Mesendoderm (in vitro differentiated cells): Measurements from ENCODE around the gene XRRA1.

ENCODE experiments used
- DNase-seq: peaks from one replicate; pipeline ENCODE4 v3.0.0; 2013
- H2AK5ac ChIP-seq: 2 replicates; pipeline ENCODE4 v1.6.1; 2013; ENCODE audit warnings: low read length, inconsistent platforms
- H2BK120ac ChIP-seq: 2 replicates; pipeline ENCODE4 v1.6.1; 2013; ENCODE audit warnings: low read depth, mild to moderate bottlenecking, low read length, moderate library complexity, mixed read lengths
- H2BK15ac ChIP-seq: replicated peaks from 2 replicates; pipeline ENCODE4 v1.6.1; 2013; ENCODE audit warnings: low read depth, mild to moderate bottlenecking, moderate library complexity
- H2BK5ac ChIP-seq: 2 replicates; pipeline ENCODE4 v1.6.1; 2013; ENCODE audit warnings: low read length, inconsistent platforms
- H3K18ac ChIP-seq: 2 replicates; pipeline ENCODE4 v1.6.1; 2013; ENCODE audit warnings: mild to moderate bottlenecking, low read length, mixed read lengths
- H3K23ac ChIP-seq: one replicate; pipeline ENCODE4 v1.6.1; 2013; ENCODE audit warnings: low read length
- H3K27ac ChIP-seq: 2 replicates; pipeline ENCODE4 v1.5.1; 2013; ENCODE audit warnings: low read depth, mild to moderate bottlenecking, inconsistent platforms, low read length, moderate library complexity
- H3K27me3 ChIP-seq: 2 replicates; pipeline ENCODE4 v1.6.1; 2013; ENCODE audit warnings: low read length, control low read depth, mild to moderate bottlenecking, inconsistent platforms; ENCODE audit not compliant: insufficient read depth, poor library complexity
- H3K36me3 ChIP-seq: 2 replicates; pipeline ENCODE4 v1.6.1; 2013; ENCODE audit warnings: low read length, inconsistent platforms; ENCODE audit not compliant: control insufficient read depth, insufficient read depth
- H3K4ac ChIP-seq: one replicate; pipeline ENCODE4 v1.6.1; 2013; ENCODE audit warnings: low read depth, mild to moderate bottlenecking, low read length, moderate library complexity
- H3K4me1 ChIP-seq: 2 replicates; pipeline ENCODE4 v1.6.1; 2013; ENCODE audit warnings: low read depth, low read length, inconsistent platforms; ENCODE audit not compliant: control insufficient read depth
- H3K4me2 ChIP-seq: 2 replicates; pipeline ENCODE4 v1.6.1; 2013; ENCODE audit warnings: low read length
- H3K4me3 ChIP-seq: 2 replicates; pipeline ENCODE4 v1.5.1; 2013; ENCODE audit warnings: mild to moderate bottlenecking, low read length
- H3K56ac ChIP-seq: one replicate; pipeline ENCODE4 v1.6.1; 2013; ENCODE audit warnings: low read length
- H3K79me1 ChIP-seq: 2 replicates; pipeline ENCODE4 v1.6.1; 2013; ENCODE audit warnings: low read length, inconsistent platforms
- H3K79me2 ChIP-seq: 2 replicates; pipeline ENCODE4 v1.6.1; 2013; ENCODE audit warnings: mild to moderate bottlenecking, low read length; ENCODE audit not compliant: control insufficient read depth, insufficient read depth
- H3K9ac ChIP-seq: 2 replicates; pipeline ENCODE4 v1.6.1; 2013; ENCODE audit warnings: low read length, inconsistent platforms
- H4K5ac ChIP-seq: one replicate; pipeline ENCODE4 v1.6.1; 2013; ENCODE audit warnings: low read length
- H4K8ac ChIP-seq: one replicate; pipeline ENCODE4 v1.6.1; 2013; ENCODE audit warnings: low read depth, mild to moderate bottlenecking, control low read depth, low read length, moderate library complexity
- WGBS: extraction: QIAGEN DNeasy Blood & Tissue Kit; methylation state at CpG from one replicate; pipeline ENCODE4 v1.1.7; 2013; ENCODE audit warnings: low lambda C conversion rate, missing lambda C conversion rate; ENCODE audit not compliant: insufficient coverage; ENCODE audit errors: extremely low coverage; 5-methylcytosine and 5-hydroxymethylcytosine counted together

Gene XRRA1

GRCh38 chr11:74909812-74910211 is 39.1 kb downstream of the XRRA1 start:
- Histone ChIP-seq H4K8ac (no peak overlapping the region), H3K18ac (no peak overlapping the region), H3K4me2 (no peak overlapping the region), H2AK5ac (no peak overlapping the region), H3K79me1 (no peaks in the 10 kb centered on the region), H3K4ac (no peak overlapping the region), H3K4me1 (no peaks in the 10 kb centered on the region), H3K56ac (no peak overlapping the region), H2BK5ac (no peak overlapping the region), H3K79me2 (no peaks in the 10 kb centered on the region), H3K36me3 (no peaks in the 10 kb centered on the region), H3K23ac (no peak overlapping the region), H4K5ac (no peak overlapping the region), H3K27me3 (no peaks in the 10 kb centered on the region), H2BK120ac (no peak overlapping the region), H3K4me3 (no peak overlapping the region), H2BK15ac (no peak overlapping the region), H3K9ac (no peak overlapping the region), H3K27ac (no peak overlapping the region)
- no CpG with 5 or more reads among the region's 4 CpGs for WGBS
- no peak for DNase-seq

GRCh38 chr11:74909385-74909784 is 39.5 kb downstream of the XRRA1 start:
- Histone ChIP-seq H3K9ac (no peak overlapping the region), H2BK15ac (no peak overlapping the region), H3K23ac (no peak overlapping the region), H3K36me3 (no peaks in the 10 kb centered on the region), H3K18ac (no peak overlapping the region), H4K8ac (no peak overlapping the region), H2BK120ac (no peak overlapping the region), H2AK5ac (no peak overlapping the region), H3K4ac (no peak overlapping the region), H3K4me1 (no peaks in the 10 kb centered on the region), H3K27me3 (no peaks in the 10 kb centered on the region), H4K5ac (no peak overlapping the region), H3K4me3 (no peak overlapping the region), H3K56ac (no peak overlapping the region), H3K79me2 (no peaks in the 10 kb centered on the region), H3K79me1 (no peaks in the 10 kb centered on the region), H3K27ac (no peak overlapping the region), H2BK5ac (no peak overlapping the region), H3K4me2 (no peak overlapping the region)
- no CpG with 5 or more reads among the region's 4 CpGs for WGBS
- no peak for DNase-seq

- no peak overlapping the region for H3K27ac ChIP-seq
- no peaks in the 10 kb centered on the region for H3K27me3 ChIP-seq
- no peak overlapping the region for H2BK5ac ChIP-seq
- no peak overlapping the region for H3K56ac ChIP-seq
- no peak overlapping the region for H2BK15ac ChIP-seq
- no peak overlapping the region for H2AK5ac ChIP-seq
- H3K79me2 ChIP-seq: no peaks in the 10 kb centered on the region
- no peak for DNase-seq
- H3K4ac ChIP-seq: no peak overlapping the region
- H2BK120ac ChIP-seq: no peak overlapping the region
- H3K4me1 ChIP-seq: no peaks in the 10 kb centered on the region
- H3K18ac ChIP-seq: no peak overlapping the region
- no peak overlapping the region for H4K8ac ChIP-seq
- no CpG with 5 or more reads among the region's 3 CpGs for WGBS
- H3K4me3 ChIP-seq: no peak overlapping the region
- H3K79me1 ChIP-seq: no peaks in the 10 kb centered on the region
- H3K36me3 ChIP-seq: no peaks in the 10 kb centered on the region
- H3K9ac ChIP-seq: no peak overlapping the region
- H3K4me2 ChIP-seq: no peak overlapping the region
- no peak overlapping the region for H3K23ac ChIP-seq
- no peak overlapping the region for H4K5ac ChIP-seq
Observed at GRCh38 chr11:74905326-74905725, 43.6 kb downstream of the XRRA1 start.

GRCh38 chr11:74902342-74902741 is 46.5 kb downstream of the XRRA1 start:
- H3K9ac ChIP-seq: no peak overlapping the region
- H3K56ac ChIP-seq: no peak overlapping the region
- H3K4me1 ChIP-seq: no peaks in the 10 kb centered on the region
- no CpG with 5 or more reads among the region's 4 CpGs for WGBS
- H3K4me2 ChIP-seq: no peak overlapping the region
- H2BK15ac ChIP-seq: no peak overlapping the region
- no peak overlapping the region for H3K18ac ChIP-seq
- H3K27me3 ChIP-seq: no peaks in the 10 kb centered on the region
- no peak for DNase-seq
- H3K4ac ChIP-seq: no peak overlapping the region
- no peaks in the 10 kb centered on the region for H3K79me1 ChIP-seq
- H3K36me3 ChIP-seq: no peaks in the 10 kb centered on the region
- no peak overlapping the region for H3K23ac ChIP-seq
- H3K27ac ChIP-seq: no peak overlapping the region
- no peak overlapping the region for H4K8ac ChIP-seq
- no peaks in the 10 kb centered on the region for H3K79me2 ChIP-seq
- no peak overlapping the region for H2BK5ac ChIP-seq
- no peak overlapping the region for H2AK5ac ChIP-seq
- H3K4me3 ChIP-seq: no peak overlapping the region
- no peak overlapping the region for H4K5ac ChIP-seq
- H2BK120ac ChIP-seq: no peak overlapping the region

GRCh38 chr11:74896311-74896710 is 52.6 kb downstream of the XRRA1 start:
- no peak overlapping the region for H2BK120ac ChIP-seq
- H3K18ac ChIP-seq: no peak overlapping the region
- H4K8ac ChIP-seq: no peak overlapping the region
- no peak overlapping the region for H2AK5ac ChIP-seq
- no peak overlapping the region for H3K4ac ChIP-seq
- no peaks in the 10 kb centered on the region for H3K79me1 ChIP-seq
- H3K27me3 ChIP-seq: no peaks in the 10 kb centered on the region
- H3K9ac ChIP-seq: no peak overlapping the region
- no CpG with 5 or more reads among the region's 5 CpGs for WGBS
- no peaks in the 10 kb centered on the region for H3K36me3 ChIP-seq
- H3K27ac ChIP-seq: no peak overlapping the region
- no peak overlapping the region for H3K4me3 ChIP-seq
- no peaks in the 10 kb centered on the region for H3K79me2 ChIP-seq
- H3K23ac ChIP-seq: no peak overlapping the region
- no peak overlapping the region for H4K5ac ChIP-seq
- DNase-seq: no peak
- no peaks in the 10 kb centered on the region for H3K4me1 ChIP-seq
- H3K4me2 ChIP-seq: no peak overlapping the region
- no peak overlapping the region for H2BK15ac ChIP-seq
- H3K56ac ChIP-seq: no peak overlapping the region
- H2BK5ac ChIP-seq: no peak overlapping the region

- H3K4me3 ChIP-seq: no peak overlapping the region
Observed at GRCh38 chr11:74895340-74896116, 53.4 kb downstream of the XRRA1 start.

More at GRCh38 chr11:74895340-74896116, 53.4 kb downstream of the XRRA1 start:
- H3K18ac ChIP-seq: no peak overlapping the region
- no peak overlapping the region for H3K4ac ChIP-seq
- no peaks in the 10 kb centered on the region for H3K36me3 ChIP-seq
- no peak overlapping the region for H2BK5ac ChIP-seq
- H3K27me3 ChIP-seq: no peaks in the 10 kb centered on the region
- H3K56ac ChIP-seq: no peak overlapping the region
- H3K4me2 ChIP-seq: no peak overlapping the region
- DNase-seq: no peak
- no peak overlapping the region for H2BK120ac ChIP-seq
- no peaks in the 10 kb centered on the region for H3K79me2 ChIP-seq
- H3K27ac ChIP-seq: no peak overlapping the region
- H4K5ac ChIP-seq: no peak overlapping the region
- no peak overlapping the region for H2AK5ac ChIP-seq
- no peaks in the 10 kb centered on the region for H3K4me1 ChIP-seq
- WGBS: no CpG with 5 or more reads among the region's 3 CpGs
- no peak overlapping the region for H2BK15ac ChIP-seq
- H3K23ac ChIP-seq: no peak overlapping the region
- no peaks in the 10 kb centered on the region for H3K79me1 ChIP-seq
- no peak overlapping the region for H4K8ac ChIP-seq
- no peak overlapping the region for H3K9ac ChIP-seq
